HTR-8/SVneo (cell line): ENCODE measurements around the gene MYPN.
"Not testable (repeated sequence)": the region's sequence is repeated elsewhere in the genome, so short reads cannot be mapped to it uniquely, and the experiment has no call there.

Experiments used
- DNase-seq: peaks from one replicate; pipeline ENCODE4 v3.0.0; 2011; ENCODE audit warnings: low spot score, mixed read lengths; ENCODE audit not compliant: insufficient read length
- FAIRE-seq: peaks from 2 replicates; lab custom pipeline; 2011; peaks lifted over from hg19 to GRCh38; lab: Jason Lieb, UNC

MYPN gene

GRCh38 chr10:68132391-68132790, 23.1 kb downstream of the MYPN start:
- DNase-seq (no peak), FAIRE-seq (no peak)

- peak; percentile 42 for FAIRE-seq
- DNase-seq, result no peak
These were observed 24.2 kb downstream of the MYPN start for GRCh38 chr10:68133523-68133922.

DNA sequence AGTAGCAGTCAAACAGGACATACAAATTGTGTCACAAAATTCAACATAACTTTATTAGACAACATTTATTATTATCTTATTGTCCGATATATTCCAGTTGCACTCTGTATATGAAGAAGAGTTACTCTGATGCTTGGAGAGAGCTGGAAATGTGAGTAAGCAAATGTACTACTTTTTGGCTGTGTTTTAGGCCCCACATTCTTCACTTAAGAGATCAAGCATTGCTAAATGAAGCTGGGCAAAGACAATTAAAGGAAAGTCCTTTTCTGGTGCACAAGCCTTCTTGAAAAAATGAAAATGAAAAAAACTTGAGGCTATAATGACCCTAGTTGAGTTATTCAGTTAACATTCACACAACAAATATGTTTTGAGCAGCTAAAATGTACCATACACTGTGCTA, 26.1 kb downstream of the MYPN start:
- FAIRE-seq (peak; percentile 51), DNase-seq (no peak)

DNA sequence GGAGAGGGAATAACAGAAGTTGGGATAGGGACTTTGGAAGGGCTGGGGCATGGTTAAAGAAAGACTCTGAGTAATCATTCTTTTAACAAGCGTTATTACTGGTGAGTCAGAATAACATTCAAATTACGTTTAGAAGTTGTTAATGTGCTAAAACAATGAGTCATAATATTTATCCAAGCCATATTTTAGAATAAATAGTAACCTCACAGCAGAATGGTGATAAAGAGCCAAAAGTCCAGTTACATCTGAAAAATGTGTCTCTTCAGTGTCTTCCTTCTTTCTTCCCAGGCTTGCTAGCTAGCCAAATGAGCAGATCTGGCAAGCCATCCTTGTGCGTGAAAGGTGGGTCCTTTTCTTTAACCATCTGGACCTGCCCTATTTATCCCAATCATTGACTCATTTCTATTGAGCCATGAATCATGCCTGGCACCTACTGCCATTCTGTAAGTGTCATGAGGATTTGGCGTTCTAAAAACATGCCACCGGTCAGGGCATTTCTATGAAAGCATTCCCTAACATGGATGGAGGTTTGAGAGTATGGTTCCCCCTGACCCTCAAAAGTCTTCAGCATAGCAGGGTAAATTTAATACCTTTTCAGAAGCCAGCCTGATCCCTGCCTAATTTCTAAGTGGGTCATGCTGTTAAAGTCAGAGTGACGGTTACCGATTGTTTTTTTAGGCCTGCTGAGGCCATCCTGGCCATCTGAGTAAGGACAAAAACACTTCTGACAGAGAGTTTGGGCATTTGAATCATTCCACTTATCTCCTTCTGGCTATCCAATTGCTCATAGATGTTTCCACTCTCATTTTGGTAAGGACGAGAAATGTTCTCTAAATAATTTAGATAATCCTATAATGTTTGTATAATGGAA, 26.9 kb downstream of the MYPN start:
- DNase-seq, result peak; percentile 63
- FAIRE-seq, result peak; percentile 75

DNA sequence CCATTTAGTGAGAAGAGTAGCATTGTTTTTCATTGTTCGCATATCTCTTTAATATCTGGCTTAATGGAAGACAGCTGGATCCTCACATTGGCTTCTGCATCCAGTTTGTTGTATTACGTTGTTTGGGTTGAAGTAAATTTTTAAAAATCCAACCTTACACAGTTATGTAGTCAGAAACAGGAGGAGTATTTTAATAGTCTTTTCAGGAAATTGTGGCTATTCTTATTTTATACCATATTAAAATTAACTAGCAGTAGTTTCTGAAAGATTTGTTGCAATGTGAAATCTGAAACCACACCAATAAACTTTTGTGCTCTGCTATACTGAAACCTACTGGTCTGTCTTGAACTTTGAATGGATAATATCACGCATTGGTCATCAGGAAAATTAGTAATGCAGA, 27.9 kb downstream of the MYPN start:
- no peak for FAIRE-seq

GRCh38 chr10:68138526-68138925, 29.2 kb downstream of the MYPN start:
- no peak for DNase-seq
- FAIRE-seq, result no peak

More for the DNA sequence above, 27.9 kb downstream of the MYPN start:
- peak; percentile 23 for DNase-seq

DNA sequence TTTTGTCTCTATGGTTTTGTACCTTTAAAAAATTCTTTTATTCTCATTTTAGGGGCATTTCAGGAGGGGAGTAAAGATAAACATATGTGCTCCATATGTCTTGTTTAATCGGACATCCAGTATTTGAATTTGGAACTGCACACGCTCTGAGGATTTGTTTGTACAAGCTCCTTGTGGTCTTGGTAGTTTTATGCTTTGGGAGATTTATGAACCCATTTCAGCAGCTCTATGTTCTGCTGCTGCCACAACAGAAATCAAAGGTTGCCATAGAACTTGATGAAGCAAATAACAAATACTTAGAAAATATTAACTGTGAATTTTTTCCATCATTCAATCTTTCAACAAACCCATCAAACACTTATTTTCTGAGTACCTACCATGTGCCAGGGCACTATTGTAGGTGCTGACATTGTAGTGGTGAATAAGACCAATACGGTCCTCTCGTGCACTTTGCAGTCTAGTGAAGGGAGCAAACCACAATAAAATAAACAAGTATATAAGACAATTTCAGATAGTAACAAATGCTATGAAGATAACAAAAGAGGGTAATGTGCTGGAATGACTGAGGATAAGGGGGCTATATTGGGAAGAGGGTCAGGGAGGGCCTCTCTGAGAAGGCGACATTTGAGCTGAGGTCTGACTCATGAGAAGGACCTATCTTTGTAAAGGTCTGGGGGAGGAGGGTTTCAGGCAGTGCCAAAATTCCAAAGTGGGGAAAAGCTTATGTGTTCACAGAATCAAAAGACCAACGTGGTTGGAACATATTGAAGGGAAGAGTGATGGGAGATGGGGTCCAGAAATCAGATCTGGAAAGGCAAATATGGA, 30.4 kb downstream of the MYPN start:
- no peak for FAIRE-seq

GRCh38 chr10:68142761-68143160, 33.5 kb downstream of the MYPN start:
- FAIRE-seq (no peak), DNase-seq (no peak)

More for the DNA sequence above, 30.4 kb downstream of the MYPN start:
- DNase-seq, result no peak

DNA sequence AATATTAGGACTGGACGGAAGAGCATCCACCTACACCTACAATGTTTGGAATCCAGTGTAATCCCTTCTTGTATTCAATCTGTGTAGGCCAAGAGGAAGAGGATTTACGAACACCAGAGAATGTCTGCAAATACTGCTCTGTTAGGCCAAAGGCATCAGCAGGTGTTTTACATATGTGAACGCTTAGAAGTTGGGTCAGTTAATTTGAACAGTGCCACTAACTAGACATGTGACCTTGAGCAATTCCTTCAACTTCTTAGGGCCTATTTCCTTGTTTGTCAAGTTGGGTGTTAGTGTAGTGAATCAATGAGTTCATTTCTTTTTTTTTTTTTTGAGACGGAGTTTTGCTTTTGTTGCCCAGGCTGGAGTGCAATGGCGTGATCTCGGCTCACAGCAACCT, 35.4 kb downstream of the MYPN start:
- DNase-seq (no peak), FAIRE-seq (no peak)

DNA sequence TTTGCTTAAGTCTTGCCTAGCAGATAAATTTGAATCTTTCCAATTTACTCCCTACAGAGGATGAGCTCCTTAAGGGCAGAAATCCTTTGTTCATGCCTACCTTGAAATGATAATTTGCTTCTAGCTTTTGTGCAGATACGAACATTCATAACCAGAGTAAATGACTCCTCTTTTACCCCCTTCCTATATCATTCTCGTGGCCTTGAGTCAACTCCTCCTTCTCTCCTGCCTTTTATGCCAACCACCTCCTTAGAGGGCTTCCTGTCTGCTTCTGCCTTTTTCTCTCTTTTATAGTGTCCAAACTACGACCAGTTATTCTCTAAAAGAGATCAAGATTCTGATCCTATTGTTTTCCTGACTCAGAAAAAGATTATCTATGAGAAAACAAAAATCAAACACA, 36.4 kb downstream of the MYPN start:
- DNase-seq (no peak), FAIRE-seq (no peak)

DNA sequence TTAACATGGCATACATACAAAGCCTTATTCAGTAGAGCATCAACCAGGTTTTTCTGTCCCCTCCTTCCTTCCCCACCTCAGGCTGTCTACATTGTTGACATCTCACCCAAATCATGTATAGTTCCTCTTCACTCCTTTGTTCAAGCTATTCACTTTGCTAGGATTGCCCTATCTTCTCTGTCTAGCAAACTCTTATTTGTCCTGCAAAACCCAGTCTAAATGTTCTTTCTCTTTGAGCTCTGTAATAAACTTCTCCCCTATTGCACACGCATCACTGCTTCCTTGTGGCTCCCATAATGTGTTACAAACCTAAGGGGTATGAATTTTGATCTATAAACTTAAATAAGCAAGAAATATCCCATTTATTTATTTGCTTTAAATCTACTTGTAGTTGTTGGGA, 36.8 kb downstream of the MYPN start:
- DNase-seq, result no peak
- no peak for FAIRE-seq

DNA sequence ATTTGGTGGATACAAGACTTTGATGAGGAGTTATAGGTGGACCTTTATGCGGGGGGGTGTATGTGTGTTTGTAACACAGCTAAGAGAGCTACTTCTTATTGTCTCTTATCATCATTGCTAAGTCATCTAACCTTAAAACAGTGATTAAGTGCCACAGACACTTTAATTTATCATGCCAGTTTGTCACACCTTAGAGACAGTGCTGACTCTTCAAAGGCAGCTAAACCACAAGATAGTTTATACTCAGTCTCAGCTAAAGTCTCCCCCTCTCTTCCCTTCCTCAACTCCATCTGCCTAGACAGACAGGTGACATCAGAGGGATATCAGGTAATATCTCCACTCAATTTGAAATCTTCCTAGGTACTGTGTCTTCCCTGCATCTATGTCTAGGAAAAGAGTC, 42.2 kb downstream of the MYPN start:
- DNase-seq, result no peak
- FAIRE-seq, result no peak

DNA sequence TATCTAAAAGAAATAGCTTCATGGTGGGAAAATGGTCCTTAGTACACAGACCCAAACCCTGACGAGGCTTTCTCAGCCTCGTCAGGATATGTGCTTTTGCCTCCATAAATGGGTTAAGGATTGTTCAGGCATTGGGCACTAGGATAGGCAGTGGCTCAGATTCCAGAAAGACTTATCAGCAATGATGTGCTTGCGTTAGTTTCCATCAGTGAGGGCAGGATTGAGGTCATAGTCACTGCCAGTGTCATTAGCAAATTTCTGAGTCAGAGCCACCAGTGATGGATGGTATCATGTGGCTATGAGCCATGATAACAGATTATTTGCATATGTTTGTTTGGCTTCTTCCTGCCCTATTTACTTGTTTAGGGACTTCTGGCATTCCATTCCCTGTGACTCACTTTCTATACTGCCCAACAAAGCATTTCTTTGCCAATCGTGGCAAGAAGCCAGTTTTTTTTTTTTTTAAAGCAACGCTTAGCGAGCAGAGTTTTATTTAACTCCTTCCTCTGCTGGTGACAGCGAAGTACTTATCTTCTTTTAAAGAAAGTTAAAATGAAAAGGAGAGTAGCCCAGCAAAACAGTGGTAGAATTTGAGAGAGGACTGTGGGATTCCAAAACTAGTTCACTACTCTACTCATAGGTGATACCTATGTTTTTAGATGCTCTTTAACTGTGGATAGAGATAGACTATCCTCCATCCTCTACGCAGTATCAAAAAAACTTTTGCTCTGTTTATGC, 44.4 kb downstream of the MYPN start:
- peak; percentile 92 for DNase-seq
- FAIRE-seq, result peak; percentile 89

GRCh38 chr10:68154211-68154497, 44.9 kb downstream of the MYPN start:
- FAIRE-seq (no peak), DNase-seq (peak; percentile 13)

DNA sequence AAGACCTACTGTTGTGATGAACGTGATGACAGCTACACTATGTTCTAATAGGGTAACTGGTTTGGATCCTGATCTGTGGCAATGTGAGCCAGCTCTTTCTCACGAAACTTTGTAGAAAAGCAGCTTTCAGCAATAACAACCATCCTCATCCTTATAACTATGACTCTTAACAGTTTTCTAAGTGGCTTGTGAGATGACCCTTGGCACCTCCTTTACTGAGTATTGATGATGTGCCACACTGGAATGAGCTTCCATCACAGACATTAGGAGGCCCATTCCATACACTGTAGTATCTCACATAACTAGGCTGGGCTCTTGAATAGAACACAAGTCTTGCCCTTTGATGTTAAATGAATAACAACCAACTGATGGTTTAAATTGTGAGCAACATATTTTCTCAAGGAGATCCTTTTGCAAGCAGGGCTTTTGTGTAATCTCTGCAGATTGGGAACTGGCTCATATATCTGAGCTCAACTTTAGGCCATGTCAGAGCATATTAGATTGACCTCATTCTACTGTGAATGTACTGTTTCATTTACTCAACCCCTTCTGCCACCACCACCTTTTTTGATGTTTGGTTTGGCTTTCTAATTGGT, 46.4 kb downstream of the MYPN start:
- FAIRE-seq (no peak), DNase-seq (no peak)

GRCh38 chr10:68156373-68157185, 47.3 kb downstream of the MYPN start:
- FAIRE-seq (no peak), DNase-seq (peak; percentile 51)

GRCh38 chr10:68157522-68157921, 48.2 kb downstream of the MYPN start:
- FAIRE-seq, DNase-seq: not testable (repeated sequence)

GRCh38 chr10:68158031-68158430, 48.7 kb downstream of the MYPN start:
- FAIRE-seq (no peak), DNase-seq (no peak)

DNA sequence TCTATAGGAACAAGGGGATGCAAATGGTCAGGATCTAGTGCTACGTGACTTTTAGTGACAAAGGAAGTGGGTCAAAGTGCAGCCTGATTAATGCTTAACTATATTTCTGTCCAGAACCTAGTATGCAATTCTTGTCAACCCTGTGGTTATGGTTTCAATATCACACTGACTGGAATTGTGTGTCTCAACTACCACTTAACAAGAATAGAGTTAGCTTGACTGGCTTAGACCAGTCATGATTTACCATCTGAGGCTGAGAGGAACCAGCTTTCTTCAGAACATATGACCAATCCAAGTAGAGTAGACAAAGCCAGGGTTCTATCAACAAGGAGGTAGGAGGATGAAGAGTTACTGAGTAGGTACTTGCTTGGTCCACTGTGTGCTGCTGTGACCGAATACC, 54.4 kb downstream of the MYPN start:
- DNase-seq, result no peak
- no peak for FAIRE-seq

DNA sequence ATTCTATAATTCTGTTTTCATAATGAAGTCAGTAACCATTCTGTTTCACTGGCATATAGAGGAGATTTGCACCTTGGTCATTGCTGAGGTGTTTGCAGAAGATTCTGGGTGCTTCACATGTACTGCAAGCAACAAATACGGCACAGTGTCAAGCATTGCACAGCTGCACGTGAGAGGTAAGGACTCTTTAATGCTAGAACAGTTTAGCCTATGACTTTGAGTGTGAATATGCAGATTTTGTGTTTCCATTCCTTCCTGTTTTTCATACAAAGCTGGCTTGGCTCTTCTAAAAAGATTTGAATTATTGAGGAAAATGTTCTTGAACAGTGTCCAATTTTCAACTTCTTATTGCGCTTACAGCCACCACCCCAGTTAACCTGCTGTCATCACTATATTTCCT, 56.4 kb downstream of the MYPN start:
- FAIRE-seq (no peak), DNase-seq (no peak)
